GM12878 (cell line): ENCODE results near the gene WHRN. TPM values are rescaled to one million over a fixed set of nuclear protein-coding genes. Genes with fewer than 3 reads are reported as not detected.

Experiments used
- ASH2L ChIP-seq: fragments of 300-600, 200-600 bp; sonication (generic); IDR thresholded peaks from 2 replicates; pipeline ENCODE4 v1.6.1; 2017; ENCODE audit warnings: low read depth, mild to moderate bottlenecking, borderline replicate concordance
- CEBPB ChIP-seq, 2 experiments: fragments of 150-350 bp in 1 of 2; IDR thresholded peaks; 2 replicates each; pipeline ENCODE4 v1.6.1; 2012 to 2014; ENCODE audit warnings: low read depth in 2 of 2, low read length in 2 of 2, borderline replicate concordance in 1 of 2, inconsistent platforms in 1 of 2
- CUX1 ChIP-seq: IDR thresholded peaks from 2 replicates; pipeline ENCODE4 v1.6.1; 2012; ENCODE audit warnings: improper control_type of control experiment, low read depth, low read length; ENCODE audit not compliant: insufficient replicate concordance
- HDGF ChIP-seq: fragments of 450-650 bp; IDR thresholded peaks from 2 replicates; pipeline ENCODE4 v1.6.1; 2016; ENCODE audit warnings: antibody characterized with exemption
- IRF4 ChIP-seq: IDR thresholded peaks from 2 replicates; pipeline ENCODE4 v1.6.1; 2011; ENCODE audit warnings: low read depth, low read length
- NFYA ChIP-seq: IDR thresholded peaks from 2 replicates; pipeline ENCODE4 v1.6.1; 2011; ENCODE audit warnings: low read depth, mild to moderate bottlenecking, low read length, improper control_type of control experiment, borderline replicate concordance
- NR2C1 ChIP-seq: fragments of 450-650 bp; IDR thresholded peaks from 2 replicates; pipeline ENCODE4 v1.6.1; 2017; ENCODE audit warnings: antibody characterized with exemption, mild to moderate bottlenecking, moderate library complexity
- NR2C2 ChIP-seq: IDR thresholded peaks from 2 replicates; pipeline ENCODE4 v1.6.1; 2011; ENCODE audit warnings: borderline replicate concordance, low read depth; ENCODE audit not compliant: control insufficient read depth, insufficient read length
- RAD21 ChIP-seq: IDR thresholded peaks from 2 replicates; pipeline ENCODE4 v1.6.1; 2011; ENCODE audit warnings: mild to moderate bottlenecking, low read depth, low read length, moderate library complexity; ENCODE audit not compliant: insufficient read depth
- RB1 ChIP-seq: fragments of 450-650 bp; formaldehyde crosslinking; IDR thresholded peaks from 2 replicates; pipeline ENCODE4 v1.6.1; 2017; ENCODE audit warnings: mild to moderate bottlenecking, borderline replicate concordance
- RBBP5 ChIP-seq: fragments of 200-600 bp; sonication (generic); conservative IDR thresholded peaks from 2 replicates; pipeline ENCODE4 v1.6.1; 2016
- RELA ChIP-seq: fragments of 450-650 bp; IDR thresholded peaks from 2 replicates; pipeline ENCODE4 v1.8.0; 2014; ENCODE audit warnings: borderline replicate concordance; ENCODE audit not compliant: partially characterized antibody
- SKIL ChIP-seq: fragments of 450-650 bp; IDR thresholded peaks from 2 replicates; pipeline ENCODE4 v1.6.1; 2017; ENCODE audit warnings: mild to moderate bottlenecking, low read depth, inconsistent platforms; ENCODE audit not compliant: poor library complexity, severe bottlenecking
- SP1 ChIP-seq: IDR thresholded peaks from one replicate; pipeline ENCODE4 v1.6.1; 2011; ENCODE audit warnings: low read depth, low read length
- STAT1 ChIP-seq: fragments of 450-650 bp; conservative IDR thresholded peaks from 2 replicates; pipeline ENCODE4 v1.6.1; 2014; ENCODE audit warnings: antibody characterized with exemption, mild to moderate bottlenecking
- SUPT20H ChIP-seq: IDR thresholded peaks from 2 replicates; pipeline ENCODE4 v1.6.1; 2011; ENCODE audit warnings: low read depth, mild to moderate bottlenecking, low read length, moderate library complexity, borderline replicate concordance; ENCODE audit not compliant: control insufficient read depth
- TCF12 ChIP-seq: IDR thresholded peaks from 2 replicates; pipeline ENCODE4 v1.6.1; 2011; ENCODE audit warnings: low read depth, mild to moderate bottlenecking, low read length
- WRNIP1 ChIP-seq: IDR thresholded peaks from 2 replicates; pipeline ENCODE4 v1.6.1; 2011; ENCODE audit warnings: low read depth, low read length, improper control_type of control experiment, borderline replicate concordance
- ZBED1 ChIP-seq: IDR thresholded peaks from 2 replicates; pipeline ENCODE4 v1.6.1; 2016; ENCODE audit warnings: borderline replicate concordance
- ZBTB33 ChIP-seq: fragments of 450-650 bp; IDR thresholded peaks from 2 replicates; pipeline ENCODE4 v1.6.1; 2017; ENCODE audit warnings: mild to moderate bottlenecking
- polyA plus RNA-seq, 11 experiments: library from polyadenylated mRNA; depleted of rRNA in 4 of 11; unstranded in 6 of 11; stranded (reverse) in 5 of 11; fragments of >200 nt; fragmentation: Nextera tagmentation in 4 of 11; fragmentation: Illumina TruSeq in 1 of 11; extraction: Ambion mirVana in 4 of 11; extraction: Trizol in 1 of 11; gene quantifications; 1 replicate in 1 of 11; 2 replicates in 10 of 11; pipeline versions ENCODE4 v1.2.1 to v1.2.3, GENCODE V29; 2011 to 2016; ENCODE audit warnings: inconsistent platforms in 2 of 11, missing spikeins in 2 of 11, low read depth in 1 of 11
- total RNA-seq, 4 experiments: library from RNA; depleted of rRNA in 3 of 4; stranded (reverse); fragments of >200 nt in 3 of 4; fragmentation: Illumina TruSeq in 1 of 4; extraction: Trizol in 1 of 4; gene quantifications; 2 replicates each; pipeline versions ENCODE4 v1.2.1 to v1.2.3, GENCODE V29; 2013 to 2021

WHRN gene
- total and polyA plus RNA-seq, 10 of the 15 experiments (the other 5 are each of a cell fraction or from before 2014, with no cell fraction given): 0.04 to 18.2 (median 0.68) TPM; not detected in 1

GRCh38 chr9:114382699-114383520 is 122.4 kb downstream of the WHRN start (continued):
- TF ChIP-seq SUPT20H (no peak), RB1 (no peak; the same call in 1 of the 2 replicates), ZBED1 (no peak), HDGF (peak; percentile 74), RAD21 (0 out of 2 replicates have a peak, but pooled peaks have one; percentile 22), NFYA (no peak), TCF12 (0 out of 2 replicates have a peak, but pooled peaks have one; percentile 43), CUX1 (peak; percentile 73), NR2C2 (no peak), STAT1 (no peak), RELA (peak; percentile 93), SP1 (no peak), WRNIP1 (no peak), NR2C1 (no peak), ASH2L (no peak), RBBP5 (no peak), ZBTB33 (no peak), CEBPB (IDR thresholded peaks at IDR 0.05; ENCODE audit: borderline replicate concordance in 1 of 2, low read depth in 2 of 2, low read length in 2 of 2) (no peak), SKIL (peak; percentile 47), IRF4 (peak; percentile 57; the same call in 1 of the 2 replicates)
